ENCODE measurements around the gene PDGFRB. TPM values are rescaled to one million over a fixed set of nuclear protein-coding genes. Genes with fewer than 3 reads are reported as not detected.
A peak's percentile ranks its signal among the peaks of the same experiment; 100 is the strongest.

Gene PDGFRB
- total and polyA plus RNA-seq, 2 of the 4 experiments (the other 2 are of a cell fraction), result 108 to 124 TPM

DNA sequence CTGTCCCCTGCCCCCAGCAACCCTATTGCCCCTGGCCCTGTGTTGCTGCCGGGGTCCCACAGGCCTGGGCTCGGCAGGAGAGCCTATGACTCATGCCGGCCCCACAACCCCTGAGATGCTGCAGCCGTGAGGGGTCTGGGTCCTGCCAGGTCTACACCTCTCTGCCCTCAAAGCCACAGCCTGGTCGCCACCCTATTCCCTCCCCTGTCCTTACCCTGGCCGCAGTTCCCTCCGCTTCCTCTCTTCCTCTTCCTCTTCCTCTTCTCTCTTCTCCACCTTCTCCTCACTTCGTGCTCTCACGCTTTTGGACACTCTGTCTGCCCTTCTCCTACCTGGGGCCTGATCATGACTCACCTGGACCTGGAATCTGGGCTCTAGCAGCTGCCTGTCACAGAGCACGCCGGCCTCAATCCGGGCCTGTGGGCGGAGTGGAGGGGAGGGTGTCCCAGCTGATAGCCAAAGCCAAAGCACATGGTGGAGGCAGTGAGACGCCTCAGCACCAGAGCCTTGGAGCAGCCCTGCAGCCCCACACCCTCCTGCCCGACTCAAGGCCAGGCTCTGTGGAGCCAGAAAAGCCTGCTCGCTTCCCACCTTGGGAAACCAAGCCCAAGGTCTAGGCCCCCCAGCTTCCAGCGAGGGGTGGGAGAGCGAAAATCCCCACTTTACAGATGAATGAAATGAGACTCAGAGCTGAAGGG lies 42.4 kb downstream of the PDGFRB start (continued):
- no peak for TF ChIP-seq POLR2A (IDR thresholded peaks at IDR 0.05; ENCODE audit: low read depth, low read length)
- TF ChIP-seq NFE2L2 (IDR thresholded peaks at IDR 0.05; ENCODE audit: low read depth, low read length), result no peak

DNA sequence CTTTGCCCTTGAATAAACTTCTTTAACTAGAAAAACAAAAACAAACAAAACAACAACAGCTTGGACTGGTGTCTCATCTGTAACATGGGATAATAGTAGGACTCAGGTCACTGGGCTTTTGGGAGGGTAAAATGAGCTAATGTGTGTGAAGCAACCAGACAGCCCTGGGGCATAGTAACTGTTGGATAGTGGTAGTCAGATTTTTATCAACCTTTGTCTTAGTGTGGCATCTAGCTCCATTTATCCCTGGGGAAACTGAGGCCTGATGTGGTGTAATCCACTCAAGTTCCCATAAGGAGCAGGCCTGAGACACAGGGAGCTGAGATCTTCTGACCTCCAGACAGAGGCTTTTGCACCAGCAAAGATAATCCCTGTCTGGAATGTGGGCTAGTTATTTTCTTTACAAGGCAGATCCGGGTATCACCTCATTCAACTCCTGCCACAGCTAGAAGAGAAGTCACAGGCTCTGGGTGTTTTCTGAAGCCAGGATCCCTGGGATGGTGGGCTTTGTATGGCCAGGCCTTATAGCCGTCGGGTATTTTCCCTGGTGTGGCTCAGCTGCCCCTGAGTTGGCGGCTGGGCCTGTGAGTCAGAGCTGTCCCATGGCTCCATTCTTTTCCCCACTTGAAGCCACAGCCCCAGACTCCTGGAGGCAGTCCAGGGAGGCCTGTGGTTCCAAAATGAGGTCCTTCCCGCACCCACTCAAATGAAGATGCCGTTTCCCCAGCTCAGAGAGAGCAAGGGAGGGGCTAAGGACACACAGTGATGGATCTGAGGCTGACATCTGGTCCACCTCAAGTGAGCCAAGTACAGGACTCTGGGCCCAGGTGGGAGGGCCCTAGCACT lies 43.2 kb downstream of the PDGFRB start:
- ChIA-PET POLR2A (ENCODE audit: unreplicated experiment) (no interaction called here), CTCF (interaction anchor here (0.6 to 1.2 kb wide), 4 partner anchors 12 to 1576 kb away, joined by 3 to 5 read pairs (median 3); no protein-coding TSS in a partner anchor)
- H4K5ac ChIP-seq (ENCODE audit: low read depth, low read length), result peak overlapping the region; percentile 0; the same call in 1 of the 2 replicates
- whole genome bisulfite sequencing, 2 experiments (ENCODE audit: extremely low coverage in 2 of 2, insufficient read length in 1 of 2), result 16% methylated on average over 6 of the region's 6 CpGs; no CpG with 5 or more reads in 1 of the 2 experiments
- peak overlapping the region; percentile 61 for H4K91ac ChIP-seq (ENCODE audit: insufficient read depth, low read depth, low read length)
- peak; percentile 88 for DNase-seq
- no peaks in the 10 kb centered on the region for H3K79me1 ChIP-seq (ENCODE audit: low read depth in 1 of 2, low read length in 2 of 2)
- H3K4me3 ChIP-seq (ENCODE audit: insufficient read depth, low read depth, low read length), result no peak overlapping the region
- H2BK15ac ChIP-seq (ENCODE audit: low read depth, low read length), result peak overlapping the region; percentile 78; the same call in 1 of the 3 replicates
- H2BK20ac ChIP-seq (ENCODE audit: low read depth, low read length), result peak overlapping the region; percentile 54
- peak overlapping the region; percentile 73 for H3K4ac ChIP-seq (ENCODE audit: low read depth, low read length)
- H4K8ac ChIP-seq (ENCODE audit: low read depth in 2 of 2, low read length in 2 of 2), result peak overlapping the region; percentile 27 to 60; a peak in 3 of 4 replicates
- peak overlapping the region; percentile 42; the same call in 1 of the 2 replicates for H3K56ac ChIP-seq (ENCODE audit: extremely low read depth, insufficient read depth, low read length)
- peaks cover 4% of the 10 kb centered on the region; the same call in 1 of the 2 replicates for H4K20me1 ChIP-seq (ENCODE audit: insufficient read depth, low read length)
- no TSS peak for BruUV-seq (replicated peaks)
- dilution Hi-C loops (cut with HindIII; ENCODE audit: low sequenced_read_pairs, unreplicated experiment), result no loop called here
- H3K9ac ChIP-seq (ENCODE audit: low read depth, low read length), result no peak overlapping the region
- peak overlapping the region; percentile 3; the same call in 1 of the 2 replicates for H3K18ac ChIP-seq (ENCODE audit: low read depth, low read length)
- peaks cover 26% of the 10 kb centered on the region for H3K9me1 ChIP-seq (ENCODE audit: insufficient read depth, low read length)
- intact Hi-C loops (cut with micrococcal nuclease), result loop anchor here (1.0 to 10.0 kb wide), 3 partner anchors 45 to 278 kb away; no protein-coding TSS in a partner anchor
- H3K9me3 ChIP-seq (ENCODE audit: control insufficient read depth, insufficient read depth, low read length), result no peaks in the 10 kb centered on the region
- H2AFZ ChIP-seq (replicated peaks; ENCODE audit: low read length, poor library complexity), result peak overlapping the region; percentile 36
- H3K27me3 ChIP-seq (ENCODE audit: control insufficient read depth, insufficient read depth, low read length), result no peaks in the 10 kb centered on the region
- peak; percentile 71 for ATAC-seq (ENCODE audit: low read depth)
- peaks cover 31% of the 10 kb centered on the region for H3K36me3 ChIP-seq (ENCODE audit: control insufficient read depth, insufficient read depth, low read length)
- in situ Hi-C loops (cut with MboI; ENCODE audit: low sequenced_read_pairs), result no loop called here
- H3K23ac ChIP-seq (ENCODE audit: low read depth, low read length), result peak overlapping the region; percentile 41; the same call in 1 of the 2 replicates
- H2AK9ac ChIP-seq (replicated peaks; ENCODE audit: low read depth, low read length, poor library complexity), result peak overlapping the region; percentile 78
- peak overlapping the region; percentile 76 for H2AK5ac ChIP-seq (ENCODE audit: low read depth, low read length)
- H3K4me2 ChIP-seq (ENCODE audit: low read depth, low read length), result no peak overlapping the region
- peak overlapping the region; percentile 84 for H3K14ac ChIP-seq (replicated peaks; ENCODE audit: low read depth, low read length)
- H3K4me1 ChIP-seq (ENCODE audit: control insufficient read depth, insufficient read depth, low read length), result peaks cover 25% of the 10 kb centered on the region
- peak overlapping the region; percentile 82 for H2BK120ac ChIP-seq (ENCODE audit: low read depth, low read length)
- H3K27ac ChIP-seq (ENCODE audit: insufficient read depth, low read length), result peak overlapping the region; percentile 8
- H2BK5ac ChIP-seq (ENCODE audit: low read depth, low read length, poor library complexity, severe bottlenecking), result peak overlapping the region; percentile 14
- no peak for TF ChIP-seq CHD1 (IDR thresholded peaks at IDR 0.05; ENCODE audit: low read depth, low read length)
- TF ChIP-seq CEBPB (IDR thresholded peaks at IDR 0.05; ENCODE audit: low read depth, low read length), result 0 out of 2 replicates have a peak, but pooled peaks have one; percentile 52
- no peak for TF ChIP-seq MAFK (IDR thresholded peaks at IDR 0.05; ENCODE audit: low read depth, low read length)
- TF ChIP-seq, protein P1, sequence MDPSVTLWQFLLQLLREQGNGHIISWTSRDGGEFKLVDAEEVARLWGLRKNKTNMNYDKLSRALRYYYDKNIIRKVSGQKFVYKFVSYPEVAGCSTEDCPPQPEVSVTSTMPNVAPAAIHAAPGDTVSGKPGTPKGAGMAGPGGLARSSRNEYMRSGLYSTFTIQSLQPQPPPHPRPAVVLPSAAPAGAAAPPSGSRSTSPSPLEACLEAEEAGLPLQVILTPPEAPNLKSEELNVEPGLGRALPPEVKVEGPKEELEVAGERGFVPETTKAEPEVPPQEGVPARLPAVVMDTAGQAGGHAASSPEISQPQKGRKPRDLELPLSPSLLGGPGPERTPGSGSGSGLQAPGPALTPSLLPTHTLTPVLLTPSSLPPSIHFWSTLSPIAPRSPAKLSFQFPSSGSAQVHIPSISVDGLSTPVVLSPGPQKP (IDR thresholded peaks at IDR 0.05; ENCODE audit: borderline replicate concordance, low read depth, low read length), result no peak
- no peak for TF ChIP-seq RFX5 (IDR thresholded peaks at IDR 0.05; ENCODE audit: low read depth, low read length)
- TF ChIP-seq NFE2L2 (IDR thresholded peaks at IDR 0.05; ENCODE audit: low read depth, low read length), result no peak
- TF ChIP-seq, protein P2, sequence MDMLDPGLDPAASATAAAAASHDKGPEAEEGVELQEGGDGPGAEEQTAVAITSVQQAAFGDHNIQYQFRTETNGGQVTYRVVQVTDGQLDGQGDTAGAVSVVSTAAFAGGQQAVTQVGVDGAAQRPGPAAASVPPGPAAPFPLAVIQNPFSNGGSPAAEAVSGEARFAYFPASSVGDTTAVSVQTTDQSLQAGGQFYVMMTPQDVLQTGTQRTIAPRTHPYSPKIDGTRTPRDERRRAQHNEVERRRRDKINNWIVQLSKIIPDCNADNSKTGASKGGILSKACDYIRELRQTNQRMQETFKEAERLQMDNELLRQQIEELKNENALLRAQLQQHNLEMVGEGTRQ (IDR thresholded peaks at IDR 0.05; ENCODE audit: low read depth, low read length), result no peak; the same call in 1 of the 2 replicates
- TF ChIP-seq SMC3 (IDR thresholded peaks at IDR 0.05; ENCODE audit: low read depth, low read length), result peak; percentile 20
- TF ChIP-seq RCOR1 (IDR thresholded peaks at IDR 0.05; ENCODE audit: insufficient replicate concordance, low read length), result no peak
- peak; percentile 83 for TF ChIP-seq FOS (IDR thresholded peaks at IDR 0.05; ENCODE audit: low read depth, low read length)
- 0 out of 2 replicates have a peak, but pooled peaks have one; percentile 18 for TF ChIP-seq RAD21 (IDR thresholded peaks at IDR 0.05; ENCODE audit: low read length)
- no peak for TF ChIP-seq POLR2A (IDR thresholded peaks at IDR 0.05; ENCODE audit: low read depth, low read length)
